ENCODE data around the gene PCDHGA7.

DNA sequence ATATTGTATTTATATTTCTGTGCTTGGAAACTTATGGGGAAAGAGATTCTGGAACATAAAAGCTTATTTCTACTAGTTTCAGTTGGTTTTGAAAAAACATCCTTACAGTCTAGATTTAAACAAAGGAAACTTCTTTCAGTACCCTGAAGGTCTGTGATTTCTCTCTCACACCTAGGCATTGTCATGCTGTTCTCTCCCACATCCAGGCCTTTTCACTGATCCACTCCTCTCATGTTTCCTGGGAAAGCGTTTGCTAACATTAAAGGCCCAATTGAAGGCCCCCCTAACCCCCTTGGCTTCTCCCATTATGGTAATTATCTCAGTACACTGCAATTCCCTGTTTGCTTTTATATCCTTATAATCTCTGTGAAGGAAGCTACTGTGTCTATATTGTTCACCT is 39.8 kb upstream of the PCDHGA7 start:
- TF ChIP-seq EZH2 (IDR thresholded peaks at IDR 0.05), result no peak
- TF ChIP-seq POLR2AphosphoS5 (IDR thresholded peaks at IDR 0.05; ENCODE audit: borderline replicate concordance, low read depth, low read length), result no peak
- TF ChIP-seq FOXP2 (optimal IDR thresholded peaks at IDR 0.05; ENCODE audit: control extremely low read depth, extremely low read length, insufficient read depth), result no peak

Data from SK-N-MC (cell line).